B cell (primary cell): ENCODE measurements around the gene RFT1. TPM values are rescaled to one million over a fixed set of nuclear protein-coding genes. Genes with fewer than 3 reads are reported as not detected.

Source experiments
- ATAC-seq: fragments of 200-7000 bp; cut with Tn5 transposase; one replicate; pipeline ENCODE4 v1.10.0; 2021; ENCODE audit warnings: low read depth, mild to moderate bottlenecking, moderate number of reproducible peaks, moderate library complexity
- CTCF ChIA-PET: fragments of 350-600 bp; sonication (Branson Sonifier 250); formaldehyde crosslinking; loops from one replicate; lab custom pipeline; 2021; ENCODE audit warnings: antibody characterized with exemption, inconsistent platforms; lab: Charles Lee
- POLR2A ChIA-PET: fragments of 350-600 bp; sonication (Branson Sonifier 250); formaldehyde crosslinking; loops from one replicate; lab custom pipeline; 2021; ENCODE audit warnings: antibody characterized with exemption; lab: Charles Lee
- DNase-seq: peaks from one replicate; pipeline ENCODE4 v3.0.0; 2013
- H2AFZ ChIP-seq: 2 replicates; pipeline ENCODE4 v1.6.1; 2012; ENCODE audit warnings: mild to moderate bottlenecking, low read depth, low read length; ENCODE audit not compliant: insufficient read depth, poor library complexity, severe bottlenecking
- H3K27ac ChIP-seq, 2 donors: 1 replicate in 1 of 2; 2 replicates in 1 of 2; pipeline ENCODE4 v1.5.1; 2012 to 2013; ENCODE audit warnings: low read length in 2 of 2, mild to moderate bottlenecking in 2 of 2, moderate library complexity in 1 of 2
- H3K27me3 ChIP-seq, 4 experiments: fragments of 200-600 bp in 1 of 4; sonication (generic) in 1 of 4; replicated peaks in 1 of 4; 1 replicate in 2 of 4; 2 replicates in 2 of 4; pipeline versions ENCODE4 v1.6.1 to v1.7.0; 2013 to 2016; ENCODE audit warnings: low read length in 3 of 4, mild to moderate bottlenecking in 2 of 4, mixed read lengths in 1 of 4, moderate library complexity in 1 of 4; ENCODE audit not compliant: insufficient read depth in 4 of 4, control insufficient read depth in 3 of 4; ENCODE audit errors: control extremely low read depth in 1 of 4
- H3K36me3 ChIP-seq, 2 experiments: replicated peaks in 1 of 2; 1 replicate in 1 of 2; 2 replicates in 1 of 2; pipeline versions ENCODE4 v1.6.1 to v1.7.1; 2013; ENCODE audit warnings: low read length in 1 of 2; ENCODE audit not compliant: insufficient read depth in 2 of 2, control insufficient read depth in 1 of 2; ENCODE audit errors: control extremely low read depth in 1 of 2, extremely low read depth in 1 of 2
- H3K4me1 ChIP-seq, 2 donors: fragments of 200-600 bp in 1 of 2; sonication (generic) in 1 of 2; 1 replicate in 1 of 2; 2 replicates in 1 of 2; pipeline versions ENCODE4 v1.5.1 to v1.6.1; 2013 to 2017; ENCODE audit warnings: low read length in 2 of 2; ENCODE audit not compliant: control insufficient read depth in 2 of 2, insufficient read depth in 2 of 2
- H3K4me2 ChIP-seq: replicated peaks from 2 replicates; pipeline ENCODE3; 2012; ENCODE audit warnings: mild to moderate bottlenecking, low read depth, low read length; ENCODE audit not compliant: poor library complexity, severe bottlenecking
- H3K4me3 ChIP-seq, 5 experiments: fragments of 200-600 bp in 1 of 5; sonication (generic) in 1 of 5; 1 replicate in 3 of 5; 2 replicates in 2 of 5; pipeline versions ENCODE4 v1.5.1 to v1.7.0; 2011 to 2016; ENCODE audit warnings: low read length in 4 of 5, mild to moderate bottlenecking in 4 of 5, low read depth in 2 of 5, control low read depth in 1 of 5, moderate library complexity in 1 of 5; ENCODE audit not compliant: insufficient read depth in 1 of 5; ENCODE audit errors: control extremely low read depth in 1 of 5, extremely low read depth in 1 of 5
- H3K79me2 ChIP-seq: fragments of 200-600 bp; sonication (generic); one replicate; pipeline ENCODE4 v1.6.0; 2016; ENCODE audit warnings: low read length; ENCODE audit not compliant: control insufficient read depth, insufficient read depth
- H3K9ac ChIP-seq: fragments of 200-600 bp; sonication (generic); 2 replicates; pipeline ENCODE4 v1.6.1; 2017; ENCODE audit warnings: mild to moderate bottlenecking, low read length, moderate library complexity
- H3K9me3 ChIP-seq, 3 donors: one replicate each; pipeline versions ENCODE4 v1.6.1 to v1.7.1; 2013; ENCODE audit warnings: low read length in 2 of 3; ENCODE audit not compliant: control insufficient read depth in 2 of 3, insufficient read depth in 1 of 3; ENCODE audit errors: control extremely low read depth in 1 of 3
- H4K20me1 ChIP-seq: 2 replicates; pipeline ENCODE4 v1.6.0; 2012; ENCODE audit warnings: mild to moderate bottlenecking, low read length; ENCODE audit not compliant: insufficient read depth, control insufficient read depth, poor library complexity, severe bottlenecking
- H3K27ac Mint-ChIP-seq: one replicate; pipeline ENCODE4 v1.8.0; 2021; ENCODE audit warnings: mixed read lengths
- H3K27me3 Mint-ChIP-seq: one replicate; pipeline ENCODE4 v1.8.0; 2021; ENCODE audit warnings: mixed read lengths
- H3K4me1 Mint-ChIP-seq: one replicate; pipeline ENCODE4 v1.8.0; 2021; ENCODE audit warnings: mixed read lengths
- H3K4me3 Mint-ChIP-seq: one replicate; pipeline ENCODE4 v1.8.0; 2021; ENCODE audit warnings: mixed read lengths
- H3K9me3 Mint-ChIP-seq: one replicate; pipeline ENCODE4 v1.8.0; 2022; ENCODE audit warnings: mixed read lengths; ENCODE audit not compliant: insufficient read depth
- EZH2 ChIP-seq: IDR thresholded peaks from 2 replicates; pipeline ENCODE4 v1.6.1; 2012; ENCODE audit warnings: borderline replicate concordance, low read depth, mild to moderate bottlenecking, moderate library complexity, low read length; ENCODE audit not compliant: insufficient read depth, poor library complexity, severe bottlenecking
- WGBS: methylation state at CpG from one replicate; pipeline ENCODE4 v1.1.5; 2013; ENCODE audit warnings: missing lambda C conversion rate; ENCODE audit not compliant: insufficient coverage; 5-methylcytosine and 5-hydroxymethylcytosine counted together
- intact Hi-C: fragments of 100-400 bp; cut with micrococcal nuclease; formaldehyde crosslinking; loops from one replicate; pipeline ENCODE4 v1.10.0; 2022
- polyA plus RNA-seq: library from polyadenylated mRNA; depleted of rRNA; stranded (reverse); fragments of >200 nt; gene quantifications from 2 replicates; pipeline ENCODE4 v1.2.3, GENCODE V29; 2012
- total RNA-seq, 2 donors: library from RNA; stranded (reverse); fragments of 120-200 nt in 1 of 2; gene quantifications; 1 replicate in 1 of 2; 2 replicates in 1 of 2; pipeline versions ENCODE4 v1.2.3 to v1.2.4, GENCODE V29; 2013 to 2022
- TF ChIP-seq, protein P1 (sequence below): fragments of 200-600 bp; IDR thresholded peaks from one replicate; pipeline ENCODE4 v1.8.0; 2022; ENCODE audit warnings: antibody characterized with exemption, mild to moderate bottlenecking

Gene RFT1
- total and polyA plus RNA-seq, 2 donors (not counting 1 experiment from before 2014, with no cell fraction given) = 12.1 to 28.9 TPM

DNA sequence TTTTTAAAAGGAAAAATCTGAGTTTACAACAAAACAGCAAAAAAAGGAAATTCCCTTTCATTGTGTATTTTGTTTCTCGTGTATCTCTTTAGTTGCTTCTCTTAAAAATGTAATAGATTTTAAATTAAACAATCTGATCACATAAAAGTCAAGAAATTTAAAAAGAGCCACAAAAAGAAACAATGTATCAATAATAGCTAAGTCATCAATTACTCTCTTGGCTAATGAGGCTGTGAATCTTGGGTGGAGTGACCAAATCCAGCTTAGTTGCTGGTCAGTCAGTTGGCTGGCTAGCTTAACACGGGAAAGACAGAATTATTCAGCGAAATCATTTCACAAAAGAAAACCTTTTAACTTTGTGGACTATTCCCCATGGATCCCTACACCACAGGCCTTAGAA, 87.6 kb downstream of the RFT1 start:
- no peaks in the 10 kb centered on the region for H3K9me3 Mint-ChIP-seq
- Histone ChIP-seq H3K27me3 (no peaks in the 10 kb centered on the region), H3K27ac (no peak overlapping the region), H3K9ac (no peak overlapping the region), H3K9me3 (no peaks in the 10 kb centered on the region), H2AFZ (no peak overlapping the region), H3K79me2 (peaks cover 68% of the 10 kb centered on the region), H3K4me3 (no peak overlapping the region), H3K4me2 (no peak overlapping the region), H3K36me3 (no peaks in the 10 kb centered on the region), H3K4me1 (peaks cover 30 to 38% of the 10 kb centered on the region in 2 donors), H4K20me1 (peaks cover 35% of the 10 kb centered on the region)
- H3K27me3 Mint-ChIP-seq = no peaks in the 10 kb centered on the region
- H3K4me1 Mint-ChIP-seq = peaks cover 61% of the 10 kb centered on the region
- WGBS = 100% methylated on average over 1 of the region's 3 CpGs
- TF ChIP-seq, protein P1, sequence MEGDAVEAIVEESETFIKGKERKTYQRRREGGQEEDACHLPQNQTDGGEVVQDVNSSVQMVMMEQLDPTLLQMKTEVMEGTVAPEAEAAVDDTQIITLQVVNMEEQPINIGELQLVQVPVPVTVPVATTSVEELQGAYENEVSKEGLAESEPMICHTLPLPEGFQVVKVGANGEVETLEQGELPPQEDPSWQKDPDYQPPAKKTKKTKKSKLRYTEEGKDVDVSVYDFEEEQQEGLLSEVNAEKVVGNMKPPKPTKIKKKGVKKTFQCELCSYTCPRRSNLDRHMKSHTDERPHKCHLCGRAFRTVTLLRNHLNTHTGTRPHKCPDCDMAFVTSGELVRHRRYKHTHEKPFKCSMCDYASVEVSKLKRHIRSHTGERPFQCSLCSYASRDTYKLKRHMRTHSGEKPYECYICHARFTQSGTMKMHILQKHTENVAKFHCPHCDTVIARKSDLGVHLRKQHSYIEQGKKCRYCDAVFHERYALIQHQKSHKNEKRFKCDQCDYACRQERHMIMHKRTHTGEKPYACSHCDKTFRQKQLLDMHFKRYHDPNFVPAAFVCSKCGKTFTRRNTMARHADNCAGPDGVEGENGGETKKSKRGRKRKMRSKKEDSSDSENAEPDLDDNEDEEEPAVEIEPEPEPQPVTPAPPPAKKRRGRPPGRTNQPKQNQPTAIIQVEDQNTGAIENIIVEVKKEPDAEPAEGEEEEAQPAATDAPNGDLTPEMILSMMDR = no peak
- no peak for TF ChIP-seq EZH2
- H3K27ac Mint-ChIP-seq = peak overlapping the region; percentile 12
- intact Hi-C loops = loop anchor here (5.0 kb wide), 1 partner anchor 35 kb away; no protein-coding TSS in a partner anchor
- CTCF ChIA-PET = interaction anchor here (0.9 to 1.7 kb wide), 3 partner anchors 59 to 192 kb away, joined by 3 to 5 read pairs (median 4); no protein-coding TSS in a partner anchor
- H3K4me3 Mint-ChIP-seq = no peak overlapping the region
- POLR2A ChIA-PET = interaction anchor here (1.0 kb wide), 1 partner anchor 11 kb away, joined by 3 read pairs; no protein-coding TSS in a partner anchor
- no peak for DNase-seq
- ATAC-seq = no peak

DNA sequence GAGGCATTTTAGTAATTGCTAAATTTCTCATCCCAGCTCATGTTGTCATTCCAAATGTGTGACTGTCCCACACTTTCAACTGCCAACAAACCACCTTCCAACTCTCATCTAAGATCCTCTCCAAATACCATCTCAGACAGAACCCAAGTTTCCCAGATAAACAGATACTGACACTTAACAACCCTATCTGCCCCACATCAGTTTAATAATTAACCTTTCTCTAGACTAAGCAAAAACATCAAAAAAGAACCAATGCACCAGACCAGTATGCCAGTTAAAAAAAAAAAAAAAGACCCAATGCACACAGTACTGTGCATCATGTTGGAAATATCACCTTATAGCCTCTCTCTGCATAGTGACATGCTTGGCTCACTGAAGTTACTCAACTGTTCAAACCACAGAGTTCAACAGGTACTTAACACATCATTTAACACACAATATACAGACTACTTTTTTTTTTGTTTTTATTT, 89.8 kb downstream of the RFT1 start:
- CTCF ChIA-PET = no interaction called here
- H3K79me2 ChIP-seq = peaks cover 91% of the 10 kb centered on the region
- peak overlapping the region; percentile 14 for H3K4me3 Mint-ChIP-seq

More for the DNA sequence above, 89.8 kb downstream of the RFT1 start:
- Mint-ChIP-seq H3K27me3 (no peaks in the 10 kb centered on the region), H3K4me1 (peaks cover 65% of the 10 kb centered on the region), H3K9me3 (no peaks in the 10 kb centered on the region), H3K27ac (peak overlapping the region; percentile 3)
- Histone ChIP-seq H3K27me3 (no peaks in the 10 kb centered on the region), H2AFZ (no peak overlapping the region), H3K36me3 (no peaks in the 10 kb centered on the region), H3K4me3 (no peak overlapping the region), H3K9ac (peak overlapping the region; percentile 13), H4K20me1 (peaks cover 45% of the 10 kb centered on the region), H3K27ac (no peak overlapping the region), H3K4me2 (no peak overlapping the region), H3K9me3 (no peaks in the 10 kb centered on the region), H3K4me1 (peaks cover 30 to 31% of the 10 kb centered on the region in 2 donors)
- ATAC-seq (no peak), DNase-seq (no peak)
- TF ChIP-seq EZH2 = no peak
- TF ChIP-seq, protein P1 = no peak
- POLR2A ChIA-PET = interaction anchor here (0.6 to 0.7 kb wide), 2 partner anchors 225 to 230 kb away, joined by 3 to 5 read pairs; no protein-coding TSS in a partner anchor
- intact Hi-C loops = loop anchor here (5.0 kb wide), 1 partner anchor 33 kb away; no protein-coding TSS in a partner anchor
